HepG2 (cell line): ENCODE results near the gene GNAS-AS1. TPM values are rescaled to one million over a fixed set of nuclear protein-coding genes. Genes with fewer than 3 reads are reported as not detected.

Experiments
- ATAC-seq: fragments of 200-7000 bp; cut with Tn5 transposase; 3 replicates; pipeline ENCODE4 v1.9.1; 2020; ENCODE audit warnings: mild to moderate bottlenecking, moderate library complexity
- BruUV-seq: library from RNA; stranded (reverse); fragments of 400-500 nt; replicated peaks from 2 replicates; lab custom pipeline; 2021; lab: Mats Ljungman, UMichigan
- CTCF ChIA-PET: fragments of 300-600 bp; formaldehyde crosslinking; extraction: SDS; loops from one replicate; lab custom pipeline; 2021; ENCODE audit warnings: low total read pairs, inconsistent platforms, low intra/inter-chr PET ratio; lab: Yijun Ruan, JAX
- POLR2A ChIA-PET: fragments of 350-600 bp; sonication (Branson Sonifier 250); formaldehyde crosslinking; loops from one replicate; lab custom pipeline; 2020; ENCODE audit warnings: antibody characterized with exemption, inconsistent platforms; lab: Yijun Ruan, JAX
- DNase-seq: peaks from one replicate; pipeline ENCODE4 v3.0.0-alpha.2; 2015; ENCODE audit warnings: low spot score
- FAIRE-seq: peaks from 3 replicates; lab custom pipeline; 2011; peaks lifted over from hg19 to GRCh38; lab: Jason Lieb, UNC
- H2AFZ ChIP-seq: one replicate; pipeline ENCODE4 v1.6.1; 2011; ENCODE audit warnings: low read length, inconsistent platforms
- H3K27ac ChIP-seq: fragments of 300-600 bp; 3 replicates; pipeline ENCODE4 v1.8.0; 2011; ENCODE audit warnings: mixed run types, mild to moderate bottlenecking, mixed read lengths, low read length, inconsistent platforms; ENCODE audit not compliant: insufficient read depth; ENCODE audit errors: extremely low read length
- H3K27me3 ChIP-seq, 2 experiments: fragments of 200-600 bp in 1 of 2; 2 replicates in 1 of 2; 3 replicates in 1 of 2; pipeline versions ENCODE4 v1.6.0 to v1.8.0; 2011; ENCODE audit warnings: low read length in 2 of 2, mild to moderate bottlenecking in 2 of 2, moderate library complexity in 2 of 2, inconsistent platforms in 1 of 2; ENCODE audit not compliant: insufficient read depth in 2 of 2, control insufficient read depth in 1 of 2
- H3K36me3 ChIP-seq, 2 experiments: fragments of 200-600 bp in 1 of 2; replicated peaks in 1 of 2; 2 replicates in 1 of 2; 3 replicates in 1 of 2; pipeline versions ENCODE4 v1.5.1 to v1.8.0; 2011; ENCODE audit warnings: low read length in 2 of 2, inconsistent platforms in 1 of 2; ENCODE audit not compliant: insufficient read depth in 2 of 2, control insufficient read depth in 1 of 2
- H3K4me1 ChIP-seq: 2 replicates; pipeline ENCODE4 v1.5.1; 2012; ENCODE audit warnings: low read length, inconsistent platforms; ENCODE audit not compliant: insufficient read depth
- H3K4me2 ChIP-seq: 2 replicates; pipeline ENCODE4 v1.6.0; 2011; ENCODE audit warnings: low read depth, low read length, inconsistent platforms
- H3K4me3 ChIP-seq, 3 experiments: fragments of 200-600 bp in 1 of 3; sonication (generic), shearing (Covaris generic) in 1 of 3; replicated peaks in 1 of 3; 2 replicates each; pipeline ENCODE4 v1.5.1; 2011 to 2016; ENCODE audit warnings: low read length in 3 of 3, inconsistent platforms in 2 of 3, low read depth in 2 of 3, mild to moderate bottlenecking in 2 of 3, control low read depth in 1 of 3, mixed read lengths in 1 of 3; ENCODE audit not compliant: insufficient read depth in 1 of 3
- H3K79me2 ChIP-seq: one replicate; pipeline ENCODE4 v1.6.1; 2011; ENCODE audit warnings: low read length, inconsistent platforms; ENCODE audit not compliant: insufficient read depth
- H3K9ac ChIP-seq: 2 replicates; pipeline ENCODE4 v1.6.0; 2011; ENCODE audit warnings: mild to moderate bottlenecking, low read depth, low read length, inconsistent platforms; ENCODE audit not compliant: insufficient read depth
- H3K9me3 ChIP-seq: 2 replicates; pipeline ENCODE4 v1.5.1; 2012; ENCODE audit warnings: mild to moderate bottlenecking, low read length
- H4K20me1 ChIP-seq: 2 replicates; pipeline ENCODE4 v1.6.0; 2011; ENCODE audit warnings: inconsistent platforms, mild to moderate bottlenecking, low read length, moderate library complexity; ENCODE audit not compliant: insufficient read depth
- CENPT ChIP-seq: sonication (generic); formaldehyde crosslinking; IDR thresholded peaks from 2 replicates; pipeline ENCODE4 v1.8.0; 2022; ENCODE audit warnings: low read depth, mild to moderate bottlenecking, moderate library complexity, missing genetic modification reagents
- EED ChIP-seq: sonication (generic); formaldehyde crosslinking; IDR thresholded peaks from 2 replicates; pipeline ENCODE4 v1.5.0; 2020; ENCODE audit warnings: mild to moderate bottlenecking, missing genetic modification reagents
- EZH2 ChIP-seq: conservative IDR thresholded peaks from 2 replicates; pipeline ENCODE4 v1.6.1; 2012; ENCODE audit warnings: mild to moderate bottlenecking, low read depth, low read length, moderate library complexity
- KAT7 ChIP-seq: IDR thresholded peaks from 2 replicates; pipeline ENCODE4 v1.6.1; 2018; ENCODE audit warnings: borderline replicate concordance, missing compliant biosample characterization
- NR2F6 ChIP-seq, 2 experiments: IDR thresholded peaks; 2 replicates each; pipeline ENCODE4 v1.6.1; 2016; ENCODE audit warnings: antibody characterized with exemption in 1 of 2, mild to moderate bottlenecking in 1 of 2
- ZFP37 ChIP-seq: sonication (generic); formaldehyde crosslinking; IDR thresholded peaks from 2 replicates; pipeline ENCODE4 v1.4.0; 2020; ENCODE audit warnings: missing genetic modification reagents, borderline replicate concordance
- ZMYM4 ChIP-seq: sonication (generic); formaldehyde crosslinking; IDR thresholded peaks from 2 replicates; pipeline ENCODE4 v1.8.1; 2023; ENCODE audit warnings: mild to moderate bottlenecking, missing genetic modification reagents
- ZNF768 ChIP-seq: sonication (generic); formaldehyde crosslinking; IDR thresholded peaks from 2 replicates; pipeline ENCODE4 v1.4.0; 2020; ENCODE audit warnings: missing genetic modification reagents
- WGBS: methylation state at CpG from one replicate; pipeline ENCODE4 v1.1.6; 2017; ENCODE audit warnings: low lambda C conversion rate; 5-methylcytosine and 5-hydroxymethylcytosine counted together
- in situ Hi-C: cut with HindIII; loops from 2 replicates; pipeline ENCODE4 v1.10.0; 2017; ENCODE audit warnings: low pct_unique_long_range_greater_than_20kb; ENCODE audit not compliant: extremely low pct_ligation_motif_present
- intact Hi-C: fragments of 100-400 bp; cut with micrococcal nuclease; formaldehyde crosslinking; loops from one replicate; pipeline ENCODE4 v1.10.0; 2022; ENCODE audit not compliant: unreplicated experiment
- polyA plus RNA-seq, 8 experiments: library from polyadenylated mRNA; depleted of rRNA in 3 of 8; stranded (reverse) in 7 of 8; unstranded in 1 of 8; fragments of >200 nt; fragmentation: Illumina TruSeq in 4 of 8; extraction: Trizol in 4 of 8; gene quantifications; 2 replicates each; pipeline versions ENCODE4 v1.2.1 to v1.2.3, GENCODE V29; 2011 to 2016; ENCODE audit warnings: low read depth in 4 of 8, missing spikeins in 1 of 8, mixed read lengths in 1 of 8; ENCODE audit not compliant: insufficient read depth in 1 of 8
- total RNA-seq, 5 experiments: library from RNA; depleted of rRNA; stranded (reverse); fragments of >200 nt; fragmentation: Illumina TruSeq; extraction: Trizol; gene quantifications; 2 replicates each; pipeline ENCODE4 v1.2.3, GENCODE V29; 2016; ENCODE audit warnings: low read depth in 1 of 5
- TF ChIP-seq, protein P1 (sequence below): sonication (generic); formaldehyde crosslinking; IDR thresholded peaks from 2 replicates; pipeline ENCODE4 v1.8.0; 2022; ENCODE audit warnings: missing genetic modification reagents, mild to moderate bottlenecking, borderline replicate concordance
- TF ChIP-seq, protein P2 (sequence below): sonication (generic); formaldehyde crosslinking; IDR thresholded peaks from 2 replicates; pipeline ENCODE4; 2020; ENCODE audit warnings: missing genetic modification reagents, mild to moderate bottlenecking, borderline replicate concordance

GNAS-AS1 gene
- total and polyA plus RNA-seq, 2 of the 13 experiments (the other 11 are each of a cell fraction or from before 2014, with no cell fraction given) = not detected

DNA sequence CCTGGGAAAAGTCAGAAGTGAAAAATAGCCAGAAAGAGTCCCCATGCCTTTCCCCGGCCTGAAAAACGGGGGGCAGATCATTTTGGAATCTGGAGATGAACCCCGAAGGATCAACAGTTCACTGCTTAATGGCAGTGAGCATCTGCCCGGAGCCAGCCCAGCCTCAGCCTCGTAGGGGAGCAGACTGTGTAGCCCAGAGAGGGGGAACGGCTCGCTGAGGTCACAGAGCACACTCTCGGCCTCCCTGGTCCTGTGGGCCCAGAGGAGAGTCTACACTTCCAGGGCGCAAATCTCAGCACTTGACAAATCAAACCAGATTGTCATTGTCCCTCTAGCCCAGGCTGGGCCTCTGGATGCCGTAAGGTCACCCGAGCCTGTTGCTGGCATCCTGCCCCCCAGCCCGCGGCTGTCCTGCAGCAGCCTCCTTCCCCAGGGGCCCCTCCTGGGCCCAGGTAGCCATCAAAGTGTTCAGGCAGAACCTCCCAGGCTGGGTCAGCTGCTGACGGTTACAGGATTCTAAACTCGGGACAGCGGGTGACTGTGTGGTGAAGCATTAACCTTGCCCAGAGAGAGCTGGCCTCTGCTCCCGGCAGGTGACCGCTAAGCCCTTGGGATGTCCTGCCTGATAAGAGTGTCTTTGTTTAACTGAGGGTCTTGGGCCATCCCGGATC lies 56.1 kb downstream of the GNAS-AS1 start:
- in situ Hi-C loops (no loop called here), intact Hi-C loops (no loop called here)
- ChIA-PET POLR2A (no interaction called here), CTCF (no interaction called here)
- no TSS peak for BruUV-seq
- no peak overlapping the region for H3K4me3 ChIP-seq
- no peaks in the 10 kb centered on the region for H3K79me2 ChIP-seq
- no peak overlapping the region for H2AFZ ChIP-seq
- no peaks in the 10 kb centered on the region for H3K4me1 ChIP-seq
- H3K9ac ChIP-seq = no peak overlapping the region
- no peaks in the 10 kb centered on the region for H3K36me3 ChIP-seq
- no peaks in the 10 kb centered on the region for H3K9me3 ChIP-seq
- no peak for TF ChIP-seq CENPT (CRISPR knock-in tag)
- 0 out of 2 replicates have a peak, but pooled peaks have one; percentile 45 for TF ChIP-seq EZH2
- TF ChIP-seq EED (CRISPR knock-in tag) = 0 out of 2 replicates have a peak, but pooled peaks have one; percentile 9
- TF ChIP-seq KAT7 (CRISPR knock-in tag) = no peak
- TF ChIP-seq, protein P1, sequence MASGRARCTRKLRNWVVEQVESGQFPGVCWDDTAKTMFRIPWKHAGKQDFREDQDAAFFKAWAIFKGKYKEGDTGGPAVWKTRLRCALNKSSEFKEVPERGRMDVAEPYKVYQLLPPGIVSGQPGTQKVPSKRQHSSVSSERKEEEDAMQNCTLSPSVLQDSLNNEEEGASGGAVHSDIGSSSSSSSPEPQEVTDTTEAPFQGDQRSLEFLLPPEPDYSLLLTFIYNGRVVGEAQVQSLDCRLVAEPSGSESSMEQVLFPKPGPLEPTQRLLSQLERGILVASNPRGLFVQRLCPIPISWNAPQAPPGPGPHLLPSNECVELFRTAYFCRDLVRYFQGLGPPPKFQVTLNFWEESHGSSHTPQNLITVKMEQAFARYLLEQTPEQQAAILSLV (CRISPR knock-in tag) = no peak
- peak; percentile 55; the same call in 1 of the 2 replicates for TF ChIP-seq ZNF768 (CRISPR knock-in tag)
- no peak for TF ChIP-seq NR2F6 (IDR thresholded peaks at IDR 0.05)
- no peak for TF ChIP-seq NR2F6 (CRISPR knock-in tag; IDR thresholded peaks at IDR 0.05)
- TF ChIP-seq, protein P2, sequence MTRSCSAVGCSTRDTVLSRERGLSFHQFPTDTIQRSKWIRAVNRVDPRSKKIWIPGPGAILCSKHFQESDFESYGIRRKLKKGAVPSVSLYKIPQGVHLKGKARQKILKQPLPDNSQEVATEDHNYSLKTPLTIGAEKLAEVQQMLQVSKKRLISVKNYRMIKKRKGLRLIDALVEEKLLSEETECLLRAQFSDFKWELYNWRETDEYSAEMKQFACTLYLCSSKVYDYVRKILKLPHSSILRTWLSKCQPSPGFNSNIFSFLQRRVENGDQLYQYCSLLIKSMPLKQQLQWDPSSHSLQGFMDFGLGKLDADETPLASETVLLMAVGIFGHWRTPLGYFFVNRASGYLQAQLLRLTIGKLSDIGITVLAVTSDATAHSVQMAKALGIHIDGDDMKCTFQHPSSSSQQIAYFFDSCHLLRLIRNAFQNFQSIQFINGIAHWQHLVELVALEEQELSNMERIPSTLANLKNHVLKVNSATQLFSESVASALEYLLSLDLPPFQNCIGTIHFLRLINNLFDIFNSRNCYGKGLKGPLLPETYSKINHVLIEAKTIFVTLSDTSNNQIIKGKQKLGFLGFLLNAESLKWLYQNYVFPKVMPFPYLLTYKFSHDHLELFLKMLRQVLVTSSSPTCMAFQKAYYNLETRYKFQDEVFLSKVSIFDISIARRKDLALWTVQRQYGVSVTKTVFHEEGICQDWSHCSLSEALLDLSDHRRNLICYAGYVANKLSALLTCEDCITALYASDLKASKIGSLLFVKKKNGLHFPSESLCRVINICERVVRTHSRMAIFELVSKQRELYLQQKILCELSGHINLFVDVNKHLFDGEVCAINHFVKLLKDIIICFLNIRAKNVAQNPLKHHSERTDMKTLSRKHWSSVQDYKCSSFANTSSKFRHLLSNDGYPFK (CRISPR knock-in tag) = no peak
- no peak for TF ChIP-seq ZFP37 (CRISPR knock-in tag)
- TF ChIP-seq ZMYM4 (CRISPR knock-in tag) = no peak
- peaks cover 31 to 88% of the 10 kb centered on the region in 2 experiments; a peak in 4 of 5 replicates for H3K27me3 ChIP-seq
- no peak overlapping the region for H3K4me2 ChIP-seq
- no peaks in the 10 kb centered on the region for H4K20me1 ChIP-seq
- FAIRE-seq (no peak), DNase-seq (no peak), ATAC-seq (peak; percentile 39)
- H3K27ac ChIP-seq = no peak overlapping the region
- 11% methylated on average over 14 of the region's 19 CpGs for WGBS
